GM19240 (cell line): ENCODE measurements around the gene TIMM22.
"Not testable (repeated sequence)": the region's sequence is repeated elsewhere in the genome, so short reads cannot be mapped to it uniquely, and the experiment has no call there.

Experiments
- DNase-seq: peaks from one replicate; pipeline ENCODE4 v3.0.0; 2011; ENCODE audit warnings: low spot score; ENCODE audit not compliant: insufficient read length

TIMM22 gene

DNA sequence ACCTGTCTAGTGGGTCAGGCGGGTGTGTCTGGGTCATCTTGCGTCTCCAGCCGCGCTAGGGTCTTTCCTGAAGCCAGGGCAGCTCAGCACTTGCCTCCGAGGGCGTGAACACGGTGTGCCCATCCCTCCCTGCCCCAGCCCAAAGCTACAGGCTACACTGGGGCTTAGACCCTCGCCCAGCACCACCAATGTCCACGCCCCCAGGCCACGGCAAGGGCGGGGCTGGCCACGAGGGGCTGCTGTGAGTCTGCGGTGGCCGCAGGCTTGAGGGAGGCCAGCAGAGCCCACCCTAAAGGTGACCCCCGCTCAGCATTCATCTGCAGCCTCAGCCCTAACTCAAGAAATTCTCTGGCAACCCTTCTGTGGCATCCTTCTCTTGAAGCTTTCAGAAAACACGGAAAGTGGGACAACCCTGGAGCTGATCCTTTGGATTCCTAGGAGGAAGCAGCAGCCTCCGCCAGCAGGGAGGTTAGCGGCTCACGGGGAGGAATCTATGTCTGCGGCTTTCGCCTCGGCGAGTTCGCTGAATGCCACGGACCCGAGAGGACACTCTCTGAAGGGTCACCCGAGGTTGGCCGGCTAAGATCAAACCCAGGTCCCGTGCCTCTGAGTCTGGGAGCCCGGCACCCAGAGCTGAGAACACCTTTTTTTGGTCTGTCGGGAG is 41.7 kb downstream of the TIMM22 start:
- DNase-seq, result no peak

DNA sequence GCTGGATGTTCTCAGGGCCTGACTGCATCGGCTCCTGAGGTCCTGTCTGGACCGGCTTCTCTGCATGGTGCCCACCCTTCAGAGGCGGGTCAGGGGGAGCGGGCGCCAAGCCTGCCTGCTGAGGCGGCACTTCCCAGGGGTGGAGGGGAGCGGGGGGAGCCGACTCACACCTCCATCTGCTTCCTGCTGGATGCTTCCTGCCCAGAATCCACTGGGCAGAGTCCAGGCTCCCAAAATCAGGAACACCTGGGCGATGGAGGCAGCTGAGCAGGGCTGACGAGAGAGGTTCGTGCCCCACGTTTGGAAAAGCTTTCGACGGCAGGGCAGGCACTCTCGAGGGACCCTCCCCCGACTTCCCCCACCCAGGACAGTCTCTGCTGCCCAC is 42.2 kb downstream of the TIMM22 start:
- DNase-seq, result no peak

GRCh38 chr17:1039511-1040215 is 42.7 kb downstream of the TIMM22 start:
- no peak for DNase-seq

DNA sequence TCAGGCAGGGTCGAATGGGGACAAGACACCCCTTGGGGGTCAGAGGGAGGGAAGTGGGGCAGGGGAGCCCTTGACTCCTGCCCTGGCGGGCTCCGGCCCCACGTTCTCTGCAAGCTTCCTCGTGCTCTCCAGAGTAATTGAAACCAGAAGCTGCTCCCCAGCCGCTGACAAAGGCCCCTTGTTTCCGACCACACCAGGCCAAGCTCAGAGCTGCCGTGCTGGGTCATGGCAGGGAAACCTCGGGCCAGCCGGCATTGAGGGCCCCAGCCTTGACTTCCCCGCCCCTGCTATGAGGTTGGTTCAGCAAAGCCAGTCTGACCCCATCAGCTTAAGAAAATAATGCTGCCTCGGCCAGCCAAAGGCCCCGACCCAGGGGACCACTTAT is 43.3 kb downstream of the TIMM22 start:
- DNase-seq, result no peak

- DNase-seq, result no peak
Measured at GRCh38 chr17:1041746-1042145, 44.8 kb downstream of the TIMM22 start.

DNA sequence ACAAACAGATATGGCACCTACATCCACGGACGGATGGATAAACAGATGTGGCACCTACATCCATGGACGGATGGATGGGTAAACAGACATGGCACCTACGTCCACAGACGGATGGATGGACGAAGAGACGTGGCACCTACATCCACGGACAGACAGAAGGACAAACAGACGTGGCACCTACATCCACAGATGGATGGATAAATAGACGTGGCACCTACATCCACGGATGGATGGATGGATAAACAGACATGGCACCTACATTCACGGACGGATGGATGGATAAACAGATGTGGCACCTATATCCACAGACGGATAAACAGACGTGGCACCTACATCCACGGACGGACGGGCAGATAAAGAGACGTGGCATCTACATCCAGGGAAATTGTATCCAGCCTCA is 45.6 kb downstream of the TIMM22 start:
- DNase-seq, result no peak

GRCh38 chr17:1043601-1044251 is 46.8 kb downstream of the TIMM22 start:
- DNase-seq, result no peak

- DNase-seq, result not testable (repeated sequence)
Measured at GRCh38 chr17:1044387-1045009, 47.6 kb downstream of the TIMM22 start.

GRCh38 chr17:1045456-1045855 is 48.5 kb downstream of the TIMM22 start:
- no peak for DNase-seq

DNA sequence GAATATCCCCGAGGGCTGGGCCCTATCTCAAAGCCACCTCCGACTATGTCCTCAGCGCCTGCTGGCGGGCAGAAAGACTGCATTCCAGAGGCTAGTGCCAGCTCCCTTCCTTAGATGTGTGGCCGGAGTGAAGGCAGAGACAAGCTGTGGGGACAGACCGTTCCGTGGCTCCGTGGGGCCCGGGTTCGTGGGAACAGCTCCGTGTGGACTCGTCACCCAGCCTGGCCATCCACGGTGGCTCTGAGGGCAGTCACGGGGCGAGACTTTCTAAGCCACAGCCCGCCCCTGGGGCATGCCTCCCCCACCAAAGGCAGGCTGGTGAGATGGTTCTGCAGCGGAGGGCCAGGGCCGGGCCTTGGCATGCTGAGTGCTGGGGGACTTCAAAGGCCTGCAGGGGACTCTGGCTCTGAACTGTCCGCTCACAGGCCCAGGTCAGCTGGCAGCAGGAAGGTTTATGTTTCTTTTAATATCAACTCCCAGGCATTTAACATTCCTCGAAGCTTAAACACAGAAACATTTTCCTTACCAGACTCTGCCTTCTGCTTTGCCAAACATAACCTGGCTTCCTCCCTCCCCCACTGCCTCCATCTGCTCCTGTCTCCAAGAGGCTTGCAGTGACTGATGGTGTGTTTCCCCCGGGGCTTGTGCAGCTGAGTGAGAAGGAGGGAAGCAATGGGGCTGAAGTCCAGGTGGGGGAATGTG is 50.4 kb downstream of the TIMM22 start:
- no peak for DNase-seq

DNA sequence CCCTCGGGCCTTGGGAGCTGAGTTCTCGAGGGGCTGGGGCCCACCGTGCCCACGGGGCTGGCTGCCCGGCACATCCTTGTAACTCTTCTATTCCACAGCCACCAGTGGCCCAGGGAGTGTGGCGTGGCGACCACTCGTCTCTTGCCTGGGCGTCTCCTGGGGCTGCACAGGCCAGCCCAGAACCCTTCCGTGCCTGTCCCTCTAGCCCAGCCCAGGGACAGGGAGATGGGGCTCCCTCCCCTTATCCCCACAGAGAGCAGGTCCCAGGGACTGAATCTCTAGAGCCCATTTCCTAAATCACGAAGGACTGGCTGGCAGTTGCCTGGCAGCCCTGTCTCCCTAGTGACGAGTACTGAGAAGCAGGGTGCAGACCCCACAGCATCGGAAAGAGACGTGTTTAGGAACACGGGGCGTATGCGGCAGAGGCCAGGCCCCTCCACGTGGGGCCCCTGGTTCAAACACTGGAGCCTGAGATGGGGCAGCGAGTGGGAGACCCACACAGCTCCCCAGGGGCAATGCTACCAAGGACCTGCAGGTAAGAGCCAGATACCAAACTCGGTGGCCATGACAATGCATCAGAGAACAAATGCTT is 51.0 kb downstream of the TIMM22 start:
- no peak for DNase-seq

DNA sequence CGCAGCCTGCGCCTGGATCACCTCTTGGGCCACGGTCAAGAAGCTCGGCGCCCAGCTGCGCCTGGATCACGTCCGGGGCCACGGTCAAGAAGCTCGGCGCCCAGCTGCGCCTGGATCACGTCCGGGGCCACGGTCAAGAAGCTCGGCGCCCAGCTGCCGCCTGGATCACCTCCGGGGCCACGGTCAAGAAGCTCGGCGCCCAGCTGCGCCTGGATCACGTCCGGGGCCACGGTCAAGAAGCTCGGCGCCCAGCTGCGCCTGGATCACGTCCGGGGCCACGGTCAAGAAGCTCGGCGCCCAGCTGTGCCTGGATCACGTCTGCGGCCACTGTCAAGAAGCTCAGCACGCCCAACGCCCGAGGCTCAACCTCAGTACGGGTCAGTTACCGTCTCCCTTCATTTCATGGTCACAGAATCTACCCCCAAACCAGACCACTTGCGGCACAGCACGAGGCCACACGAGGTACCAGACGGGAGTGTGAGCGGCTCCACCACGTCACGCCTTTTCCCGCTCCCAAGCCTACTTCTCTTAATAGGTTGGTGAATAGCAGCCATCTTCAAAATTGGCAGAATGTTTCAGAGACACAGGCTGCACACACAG is 51.7 kb downstream of the TIMM22 start:
- DNase-seq, result not testable (repeated sequence)

GRCh38 chr17:1049446-1050225 is 52.7 kb downstream of the TIMM22 start:
- DNase-seq, result no peak

DNA sequence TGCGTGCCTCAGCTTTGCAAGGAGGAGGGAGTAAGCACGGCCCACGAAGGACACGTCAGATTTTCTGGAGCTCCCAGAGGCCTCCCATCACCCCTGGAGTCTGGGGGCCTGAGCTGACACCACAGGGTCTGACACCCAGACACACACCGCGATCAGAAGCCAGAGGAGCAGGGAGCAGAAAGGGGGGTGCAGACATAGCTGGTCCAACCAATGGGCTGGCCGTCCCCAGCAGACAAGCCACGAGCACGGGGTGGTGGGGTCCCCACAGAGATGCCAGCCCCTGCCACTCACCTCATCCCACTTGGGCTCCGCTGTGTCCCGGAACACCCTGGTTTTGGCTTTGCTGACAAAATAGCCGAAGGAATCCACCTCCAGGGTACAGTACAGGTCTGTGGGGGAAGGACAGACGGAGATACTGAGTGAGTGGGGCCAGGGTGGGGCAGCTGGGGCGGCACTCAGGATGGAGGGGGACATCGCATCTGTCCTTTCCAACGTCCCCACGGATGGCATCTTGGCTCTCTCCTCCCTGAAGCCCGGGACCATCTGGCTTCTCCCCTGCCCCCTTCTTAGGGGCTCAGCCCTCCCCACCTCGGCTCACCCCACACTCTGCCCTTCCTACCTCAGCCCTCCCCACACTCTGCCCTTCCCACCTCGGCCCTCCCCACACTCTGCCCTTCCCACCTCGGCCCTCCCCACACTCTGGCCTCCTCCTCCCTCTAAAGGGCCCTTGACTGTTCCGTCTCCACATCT is 53.5 kb downstream of the TIMM22 start:
- DNase-seq, result no peak

DNA sequence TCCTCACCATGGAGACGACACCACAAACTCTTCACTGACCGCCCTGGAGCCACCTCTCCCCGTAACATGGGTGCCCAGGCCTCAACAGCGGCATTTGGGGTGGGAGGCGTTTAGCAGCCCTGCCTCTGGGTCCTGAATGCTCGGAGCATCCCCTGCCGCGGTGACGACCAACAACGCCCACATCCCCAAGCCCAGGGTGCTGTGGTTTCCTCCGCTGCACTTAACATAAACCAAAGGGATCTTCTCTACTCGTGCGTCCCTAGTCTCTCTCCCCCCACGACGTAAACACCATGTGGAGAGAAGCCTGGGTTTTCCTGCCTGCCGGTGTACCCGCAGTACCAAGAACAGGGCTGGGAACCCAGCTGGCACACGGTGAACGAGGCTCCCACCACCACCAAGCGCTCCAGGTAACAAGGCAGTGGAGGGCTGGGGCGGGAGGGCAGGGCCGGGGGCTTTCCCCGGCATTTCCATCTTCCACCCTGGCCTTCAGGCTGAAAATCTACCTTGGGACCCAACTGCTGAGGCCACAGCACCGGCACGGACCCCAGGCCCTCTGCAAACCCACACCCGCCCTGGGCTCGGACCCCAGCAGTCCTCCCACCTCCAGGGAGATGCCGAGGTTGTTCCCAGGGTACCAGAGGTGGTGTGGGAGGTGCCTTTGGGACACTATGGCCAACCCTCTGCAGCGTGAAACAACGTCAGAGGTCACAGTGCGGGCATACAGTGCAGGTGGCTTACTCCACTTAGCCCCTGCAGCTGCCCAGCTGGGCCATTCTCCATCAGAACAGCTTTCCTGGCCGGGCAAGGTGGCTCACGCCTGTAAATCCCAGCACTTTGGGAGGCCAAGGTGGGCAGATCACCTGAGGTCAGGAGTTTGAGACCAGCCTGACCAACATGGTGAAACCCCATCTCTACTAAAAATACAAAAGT is 54.3 kb downstream of the TIMM22 start:
- no peak for DNase-seq
